Measurements from ENCODE around the gene APPBP2. TPM values are rescaled to one million over a fixed set of nuclear protein-coding genes. Genes with fewer than 3 reads are reported as not detected.
"Not testable (repeated sequence)": the region's sequence is repeated elsewhere in the genome, so short reads cannot be mapped to it uniquely, and the experiment has no call there.

Gene APPBP2
- total and polyA plus RNA-seq, 8 donors, result 4.8 to 55.8 (median 17.0) TPM

GRCh38 chr17:60493847-60494321 is 32.2 kb downstream of the APPBP2 start:
- Histone ChIP-seq H3K27me3 (no peaks in the 10 kb centered on the region), H3K27ac (no peak overlapping the region), H3K4me1 (no peaks in the 10 kb centered on the region), H3K4me3 (no peak overlapping the region), H3K36me3 (peaks cover 42 to 97% (median 93%) of the 10 kb centered on the region in 4 donors), H3K9me3 (peaks cover 5 to 18% (median 13%) of the 10 kb centered on the region in 4 donors)
- DNase-seq, result no peak
- WGBS, 5 donors, result 89 to 97% (median 94%) methylated on average over 3 of the region's 3 CpGs
- no peak for TF ChIP-seq POLR2AphosphoS5 (IDR thresholded peaks at IDR 0.05)
- TF ChIP-seq POLR2A (IDR thresholded peaks at IDR 0.05), result no peak
- no peak for TF ChIP-seq CTCF (IDR thresholded peaks at IDR 0.05)
- TF ChIP-seq EP300 (IDR thresholded peaks at IDR 0.05), result no peak
- intact Hi-C loops (cut with DNase I; ENCODE audit: low total_unique reads), result no loop called here

GRCh38 chr17:60491771-60492170 is 34.3 kb downstream of the APPBP2 start:
- WGBS, 5 donors, result 93 to 99% (median 97%) methylated on average over 3 of the region's 3 CpGs
- intact Hi-C loops (cut with DNase I; ENCODE audit: low total_unique reads), result no loop called here

GRCh38 chr17:60490594-60490993 is 35.4 kb downstream of the APPBP2 start:
- intact Hi-C loops (cut with DNase I; ENCODE audit: low total_unique reads); H3K27me3 ChIP-seq; H3K4me1 ChIP-seq; H3K4me3 ChIP-seq; DNase-seq; H3K27ac ChIP-seq: not testable (repeated sequence)
- Histone ChIP-seq H3K36me3 (peaks cover 27 to 80% (median 79%) of the 10 kb centered on the region in 4 donors), H3K9me3 (peaks cover 5 to 18% (median 13%) of the 10 kb centered on the region in 4 donors)
- WGBS, 5 donors, result 89 to 98% (median 97%) methylated on average over 2 of the region's 2 CpGs

More at GRCh38 chr17:60491771-60492170, 34.3 kb downstream of the APPBP2 start:
- H3K4me3 ChIP-seq, result no peak overlapping the region
- H3K36me3 ChIP-seq, result peaks cover 33 to 92% (median 89%) of the 10 kb centered on the region in 4 donors
- H3K27me3 ChIP-seq, result no peaks in the 10 kb centered on the region
- no peak for TF ChIP-seq POLR2AphosphoS5 (IDR thresholded peaks at IDR 0.05)
- no peak for TF ChIP-seq POLR2A (IDR thresholded peaks at IDR 0.05)
- TF ChIP-seq EP300 (IDR thresholded peaks at IDR 0.05), result no peak
- TF ChIP-seq CTCF (IDR thresholded peaks at IDR 0.05), result no peak
- H3K9me3 ChIP-seq, result peaks cover 5 to 18% (median 13%) of the 10 kb centered on the region in 4 donors
- H3K4me1 ChIP-seq, result no peaks in the 10 kb centered on the region
- no peak overlapping the region for H3K27ac ChIP-seq
- no peak for DNase-seq

GRCh38 chr17:60481604-60482003 is 44.4 kb downstream of the APPBP2 start:
- intact Hi-C loops (cut with DNase I; ENCODE audit: low total_unique reads), result no loop called here
- no peak for DNase-seq
- WGBS, 5 donors, result 81 to 100% (median 96%) methylated on average over 4 of the region's 4 CpGs
- Histone ChIP-seq H3K4me1 (peaks cover 0 to 4% (median 0%) of the 10 kb centered on the region in 4 donors), H3K27me3 (no peaks in the 10 kb centered on the region), H3K27ac (no peak overlapping the region), H3K9me3 (no peaks in the 10 kb centered on the region), H3K4me3 (no peak overlapping the region), H3K36me3 (peaks cover 5 to 21% (median 17%) of the 10 kb centered on the region in 4 donors)
- TF ChIP-seq CTCF (IDR thresholded peaks at IDR 0.05), result no peak
- no peak for TF ChIP-seq POLR2AphosphoS5 (IDR thresholded peaks at IDR 0.05)
- no peak for TF ChIP-seq EP300 (IDR thresholded peaks at IDR 0.05)
- no peak for TF ChIP-seq POLR2A (IDR thresholded peaks at IDR 0.05)

GRCh38 chr17:60473788-60474187 is 52.3 kb downstream of the APPBP2 start:
- no peak for DNase-seq

More at GRCh38 chr17:60473788-60474187, 52.3 kb downstream of the APPBP2 start:
- peaks cover 4 to 40% (median 32%) of the 10 kb centered on the region in 4 donors for H3K36me3 ChIP-seq
- peaks cover 9 to 26% (median 15%) of the 10 kb centered on the region in 4 donors for H3K4me1 ChIP-seq
- TF ChIP-seq POLR2AphosphoS5 (IDR thresholded peaks at IDR 0.05) (no peak), CTCF (IDR thresholded peaks at IDR 0.05) (no peak), POLR2A (IDR thresholded peaks at IDR 0.05) (no peak), EP300 (IDR thresholded peaks at IDR 0.05) (no peak)
- H3K27ac ChIP-seq, result no peak overlapping the region
- no peaks in the 10 kb centered on the region for H3K27me3 ChIP-seq
- H3K9me3 ChIP-seq, result no peaks in the 10 kb centered on the region
- no peak overlapping the region for H3K4me3 ChIP-seq
- intact Hi-C loops (cut with DNase I; ENCODE audit: low total_unique reads), result no loop called here
